Measurements from ENCODE around the gene PIM2. TPM values are rescaled to one million over a fixed set of nuclear protein-coding genes. Genes with fewer than 3 reads are reported as not detected.

PIM2 gene
- polyA plus RNA-seq, 1 of the 3 experiments (the other 2 are of a cell fraction), result 12.3 TPM

DNA sequence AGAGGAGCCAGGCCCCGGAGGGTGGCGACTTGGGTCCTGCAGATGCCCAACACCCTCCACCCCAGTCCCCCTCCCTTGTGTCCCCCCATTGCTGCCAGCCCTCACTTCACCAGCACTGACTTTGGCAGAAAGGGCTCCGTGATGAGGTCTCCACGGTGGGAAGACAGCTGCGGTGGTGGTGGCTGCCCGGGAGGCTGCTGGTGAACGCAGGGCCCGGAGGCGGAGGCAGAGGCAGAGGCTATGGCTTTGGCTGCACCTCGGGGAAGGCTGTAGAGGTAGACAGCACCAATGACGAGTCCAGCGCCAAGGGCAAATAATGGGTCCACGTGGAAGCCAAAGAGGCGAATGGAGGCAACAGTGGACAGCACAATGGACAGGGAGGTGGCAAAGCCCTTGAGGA, 14.2 kb downstream of the PIM2 start (continued):
- no peak for TF ChIP-seq ZBTB33 (IDR thresholded peaks at IDR 0.05; ENCODE audit: borderline replicate concordance, low read depth)

GRCh38 chrX:48904180-48904579, 14.6 kb downstream of the PIM2 start:
- Histone ChIP-seq H3K4me1 (ENCODE audit: control insufficient read depth in 1 of 2, insufficient read depth in 2 of 2, low read depth in 1 of 2, low read length in 1 of 2) (no peaks in the 10 kb centered on the region; a peak in 1 of 4 replicates), H3K9me2 (no peaks in the 10 kb centered on the region), H4K20me1 (ENCODE audit: insufficient read depth) (0 out of 2 replicates have a peak, but pooled peaks cover 5% of the 10 kb centered on the region), H3K27ac (ENCODE audit: low read depth in 2 of 2, low read length in 1 of 2) (no peak overlapping the region), H3K27me3 (ENCODE audit: insufficient read depth) (no peaks in the 10 kb centered on the region), H3K79me2 (ENCODE audit: insufficient read depth) (peaks cover 24% of the 10 kb centered on the region), H2AFZ (ENCODE audit: low read depth) (no peak overlapping the region), H3F3A (replicated peaks; ENCODE audit: insufficient read depth) (peaks cover 3% of the 10 kb centered on the region), H3K36me3 (replicated peaks in 1 of 2; ENCODE audit: control insufficient read depth in 1 of 2, insufficient read depth in 2 of 2, low read length in 1 of 2) (peaks cover 7 to 45% of the 10 kb centered on the region in 2 experiments), H3K9ac (no peak overlapping the region), H3K4me3 (ENCODE audit: low read depth in 2 of 2, low read length in 1 of 2) (no peak overlapping the region), H3K4me2 (no peak overlapping the region), H3K9me3 (no peaks in the 10 kb centered on the region)
- DNase-seq, result no peak
- TF ChIP-seq TEAD4 (IDR thresholded peaks at IDR 0.05; ENCODE audit: borderline replicate concordance, insufficient read depth) (no peak), RXRA (IDR thresholded peaks at IDR 0.05; ENCODE audit: borderline replicate concordance, low read depth) (no peak), TAF1 (IDR thresholded peaks at IDR 0.05; ENCODE audit: borderline replicate concordance, low read depth, low read length) (no peak), REST (IDR thresholded peaks at IDR 0.05; ENCODE audit: low read depth, low read length) (no peak), IRF3 (IDR thresholded peaks at IDR 0.05; ENCODE audit: low read depth, low read length) (no peak), NFIC (IDR thresholded peaks at IDR 0.05; ENCODE audit: borderline replicate concordance) (no peak), RCOR1 (IDR thresholded peaks at IDR 0.05; ENCODE audit: low read length) (no peak), RAD21 (IDR thresholded peaks at IDR 0.05; ENCODE audit: low read length) (no peak), MAX (IDR thresholded peaks at IDR 0.05; ENCODE audit: low read depth) (no peak), EZH2phosphoT487 (IDR thresholded peaks at IDR 0.05; ENCODE audit: borderline replicate concordance, low read depth) (no peak), MXI1 (IDR thresholded peaks at IDR 0.05; ENCODE audit: low read depth, low read length) (no peak)
- TF ChIP-seq, protein P1, sequence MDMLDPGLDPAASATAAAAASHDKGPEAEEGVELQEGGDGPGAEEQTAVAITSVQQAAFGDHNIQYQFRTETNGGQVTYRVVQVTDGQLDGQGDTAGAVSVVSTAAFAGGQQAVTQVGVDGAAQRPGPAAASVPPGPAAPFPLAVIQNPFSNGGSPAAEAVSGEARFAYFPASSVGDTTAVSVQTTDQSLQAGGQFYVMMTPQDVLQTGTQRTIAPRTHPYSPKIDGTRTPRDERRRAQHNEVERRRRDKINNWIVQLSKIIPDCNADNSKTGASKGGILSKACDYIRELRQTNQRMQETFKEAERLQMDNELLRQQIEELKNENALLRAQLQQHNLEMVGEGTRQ (IDR thresholded peaks at IDR 0.05; ENCODE audit: borderline replicate concordance, low read depth, low read length), result no peak
- ChIA-PET CTCF (interaction anchor here (0.7 to 2.9 kb wide), 2 partner anchors 11 to 63 kb away, joined by 3 to 12 read pairs; no protein-coding TSS in a partner anchor), POLR2A (no interaction called here)
- 94% methylated on average over 7 of the region's 8 CpGs for WGBS (ENCODE audit: low lambda C conversion rate)
